ENCODE measurements around the gene ZNF672.
"Not testable (repeated sequence)": the region's sequence is repeated elsewhere in the genome, so short reads cannot be mapped to it uniquely, and the experiment has no call there.

Gene ZNF672

GRCh38 chr1:248872752-248873408 lies 34.9 kb downstream of the ZNF672 start:
- H3K27me3 ChIP-seq (ENCODE audit: insufficient read depth, poor library complexity, severe bottlenecking): no peaks in the 10 kb centered on the region
- peak overlapping the region; percentile 68 for H3K4me3 ChIP-seq (ENCODE audit: severe bottlenecking)
- H3K36me3 ChIP-seq (ENCODE audit: low read depth): no peaks in the 10 kb centered on the region
- DNase-seq (ENCODE audit: low spot score) (peak; percentile 69), ATAC-seq (ENCODE audit: low read depth) (peak; percentile 83)
- no peaks in the 10 kb centered on the region for H3K9me3 ChIP-seq (ENCODE audit: severe bottlenecking)
- no peaks in the 10 kb centered on the region for H3K4me1 ChIP-seq (ENCODE audit: insufficient read depth, poor library complexity, severe bottlenecking)
- no peak for TF ChIP-seq CTCF (IDR thresholded peaks at IDR 0.05; ENCODE audit: poor library complexity, severe bottlenecking)
- H3K27ac ChIP-seq (ENCODE audit: poor library complexity, severe bottlenecking): peak overlapping the region; percentile 58

GRCh38 chr1:248873409-248873992 lies 35.5 kb downstream of the ZNF672 start:
- Histone ChIP-seq H3K27ac (ENCODE audit: poor library complexity, severe bottlenecking) (peak overlapping the region; percentile 58), H3K27me3 (ENCODE audit: insufficient read depth, poor library complexity, severe bottlenecking) (no peaks in the 10 kb centered on the region), H3K36me3 (ENCODE audit: low read depth) (no peaks in the 10 kb centered on the region), H3K4me1 (ENCODE audit: insufficient read depth, poor library complexity, severe bottlenecking) (no peaks in the 10 kb centered on the region), H3K4me3 (ENCODE audit: severe bottlenecking) (peak overlapping the region; percentile 68), H3K9me3 (ENCODE audit: severe bottlenecking) (no peaks in the 10 kb centered on the region)
- no peak for TF ChIP-seq CTCF (IDR thresholded peaks at IDR 0.05; ENCODE audit: poor library complexity, severe bottlenecking)
- DNase-seq (ENCODE audit: low spot score) (peak; percentile 85), ATAC-seq (ENCODE audit: low read depth) (peak; percentile 81)

- no peaks in the 10 kb centered on the region for H3K27me3 ChIP-seq (ENCODE audit: insufficient read depth, poor library complexity, severe bottlenecking)
- ATAC-seq (ENCODE audit: low read depth): peak; percentile 54
- H3K27ac ChIP-seq (ENCODE audit: poor library complexity, severe bottlenecking): peak overlapping the region; percentile 58
- H3K4me3 ChIP-seq (ENCODE audit: severe bottlenecking): peak overlapping the region; percentile 68
- no peaks in the 10 kb centered on the region for H3K36me3 ChIP-seq (ENCODE audit: low read depth)
- DNase-seq (ENCODE audit: low spot score): no peak
- H3K4me1 ChIP-seq (ENCODE audit: insufficient read depth, poor library complexity, severe bottlenecking): no peaks in the 10 kb centered on the region
- H3K9me3 ChIP-seq (ENCODE audit: severe bottlenecking): no peaks in the 10 kb centered on the region
- no peak for TF ChIP-seq CTCF (IDR thresholded peaks at IDR 0.05; ENCODE audit: poor library complexity, severe bottlenecking)
Observed at GRCh38 chr1:248873993-248874533, 36.0 kb downstream of the ZNF672 start.

- ATAC-seq (ENCODE audit: low read depth): no peak
- DNase-seq (ENCODE audit: low spot score): no peak
- H3K4me3 ChIP-seq (ENCODE audit: severe bottlenecking): no peak overlapping the region
- no peaks in the 10 kb centered on the region for H3K36me3 ChIP-seq (ENCODE audit: low read depth)
- no peaks in the 10 kb centered on the region for H3K9me3 ChIP-seq (ENCODE audit: severe bottlenecking)
- no peaks in the 10 kb centered on the region for H3K4me1 ChIP-seq (ENCODE audit: insufficient read depth, poor library complexity, severe bottlenecking)
- no peak overlapping the region for H3K27ac ChIP-seq (ENCODE audit: poor library complexity, severe bottlenecking)
- no peak for TF ChIP-seq CTCF (IDR thresholded peaks at IDR 0.05; ENCODE audit: poor library complexity, severe bottlenecking)
- H3K27me3 ChIP-seq (ENCODE audit: insufficient read depth, poor library complexity, severe bottlenecking): no peaks in the 10 kb centered on the region
Observed at GRCh38 chr1:248881261-248881660, 43.2 kb downstream of the ZNF672 start.

GRCh38 chr1:248882427-248882826 lies 44.4 kb downstream of the ZNF672 start:
- H3K9me3 ChIP-seq (ENCODE audit: severe bottlenecking); H3K4me3 ChIP-seq (ENCODE audit: severe bottlenecking); H3K27me3 ChIP-seq (ENCODE audit: insufficient read depth, poor library complexity, severe bottlenecking); DNase-seq (ENCODE audit: low spot score); H3K36me3 ChIP-seq (ENCODE audit: low read depth); ATAC-seq (ENCODE audit: low read depth); H3K4me1 ChIP-seq (ENCODE audit: insufficient read depth, poor library complexity, severe bottlenecking); H3K27ac ChIP-seq (ENCODE audit: poor library complexity, severe bottlenecking): not testable (repeated sequence)

Data from RWPE2 (cell line).